ENCODE measurements around the gene TRUB2.
A peak's percentile ranks its signal among the peaks of the same experiment; 100 is the strongest.

The TRUB2 gene

GRCh38 chr9:128276008-128276573 lies 46.2 kb downstream of the TRUB2 start, which contains the start of gene SWI5:
Gene SWI5 (plus strand): TSS chr9:128276276.
- no peak for TF ChIP-seq CTCF (IDR thresholded peaks at IDR 0.05; ENCODE audit: insufficient read depth, low read length, missing control alignments)
- H3K4me3 ChIP-seq (ENCODE audit: low read depth, low read length) = peak within 1 kb of the TSS; percentile 92
- POLR2A ChIA-PET = interaction anchor here (0.5 to 0.9 kb wide), 12 partner anchors 13 to 95 kb away, joined by 3 to 5 read pairs (median 3); partner anchors contain the start of gene URM1
- CTCF ChIA-PET = interaction anchor here (0.6 to 1.1 kb wide), 4 partner anchors 17 to 163 kb away, joined by 3 read pairs; no protein-coding TSS in a partner anchor
- peak; percentile 88 for DNase-seq (ENCODE audit: low read depth, low spot score)

DNA sequence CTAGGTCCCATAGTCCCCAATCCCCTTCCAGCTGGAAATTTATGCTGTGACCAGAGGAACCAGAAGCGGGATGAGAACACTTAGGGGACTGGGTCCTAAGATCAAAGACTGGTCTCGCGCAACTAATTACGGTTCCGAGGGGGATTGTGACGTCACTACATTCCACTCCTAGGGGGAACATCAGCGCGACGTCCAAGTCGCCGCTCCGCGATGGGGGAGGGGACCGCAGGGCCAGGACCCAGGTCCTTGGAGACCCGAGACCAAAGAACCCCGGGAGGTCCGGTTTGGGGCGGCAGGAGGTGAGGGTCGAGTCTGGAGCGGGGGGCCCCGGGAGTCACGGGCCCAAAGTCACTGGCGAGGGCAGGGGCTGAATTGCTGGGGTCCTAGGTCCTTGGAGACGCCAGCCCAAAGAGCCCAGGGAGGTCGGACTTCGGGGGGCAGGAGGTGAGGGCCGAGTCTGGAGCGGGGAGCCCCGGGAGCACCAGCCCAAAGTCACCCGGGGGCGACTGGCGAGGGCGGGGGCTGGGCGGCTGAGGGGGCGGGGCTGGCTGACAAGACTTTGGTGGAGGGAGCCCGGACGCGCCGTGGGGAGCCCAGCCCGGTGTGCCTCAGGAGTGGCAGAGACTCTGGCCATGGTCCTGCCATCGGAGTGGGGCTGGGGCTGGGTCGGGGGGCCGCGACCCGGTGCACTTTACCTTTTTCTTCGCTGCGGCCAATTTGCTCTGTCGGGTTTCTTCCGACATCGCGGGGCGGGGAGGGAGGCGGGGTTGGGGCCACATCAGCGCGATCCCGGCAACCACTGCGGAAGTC lies 46.8 kb downstream of the TRUB2 start, which contains the start of gene GOLGA2:
Gene GOLGA2, minus strand, starts transcription at position 810 of the 810 bp plus-strand sequence. Its CDS starts 31 bp downstream, at position 779.
- TF ChIP-seq CTCF (IDR thresholded peaks at IDR 0.05; ENCODE audit: insufficient read depth, low read length, missing control alignments) = no peak
- POLR2A ChIA-PET = interaction anchor here (0.5 to 0.9 kb wide), 12 partner anchors 14 to 96 kb away, joined by 3 to 5 read pairs (median 3); partner anchors contain the start of gene URM1
- H3K4me3 ChIP-seq (ENCODE audit: low read depth, low read length) = peak within 1 kb of the TSS; percentile 92
- CTCF ChIA-PET = interaction anchor here (0.6 to 1.0 kb wide), 4 partner anchors 18 to 158 kb away, joined by 3 to 5 read pairs (median 3); no protein-coding TSS in a partner anchor
- DNase-seq (ENCODE audit: low read depth, low spot score) = no peak

GRCh38 chr9:128274245-128274644 lies 48.0 kb downstream of the TRUB2 start:
- H3K4me3 ChIP-seq (ENCODE audit: low read depth, low read length) = peak overlapping the region; percentile 92
- ChIA-PET CTCF (interaction anchor here (1.2 to 1.9 kb wide), 2 partner anchors 10 to 19 kb away, joined by 4 to 6 read pairs; no protein-coding TSS in a partner anchor), POLR2A (no interaction called here)
- TF ChIP-seq CTCF (IDR thresholded peaks at IDR 0.05; ENCODE audit: insufficient read depth, low read length, missing control alignments) = no peak
- no peak for DNase-seq (ENCODE audit: low read depth, low spot score)

DNA sequence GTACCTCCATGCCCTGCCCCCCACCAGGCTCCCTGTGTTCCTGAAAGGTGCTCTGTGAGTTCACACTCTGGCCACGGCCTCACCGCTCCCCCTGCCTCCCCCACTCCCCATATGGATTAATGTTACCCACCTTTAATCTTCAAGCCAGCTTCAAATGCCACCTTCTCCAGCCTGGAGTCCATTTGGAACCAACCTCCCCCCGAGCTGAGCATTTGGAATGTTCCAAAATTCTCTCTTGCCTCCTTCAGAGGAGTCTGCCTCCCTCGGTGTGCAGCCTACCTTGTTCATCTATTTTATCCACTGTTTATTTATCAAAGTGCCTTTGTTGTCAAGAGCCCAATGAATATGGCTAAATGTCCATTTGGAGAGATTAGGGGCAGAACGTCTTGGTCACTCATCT lies 50.7 kb downstream of the TRUB2 start:
- DNase-seq (ENCODE audit: low read depth, low spot score) = no peak
- POLR2A ChIA-PET = no interaction called here
- no peak overlapping the region for H3K4me3 ChIP-seq (ENCODE audit: low read depth, low read length)
- CTCF ChIA-PET = interaction anchor here (1.1 to 1.6 kb wide), 2 partner anchors 19 to 71 kb away, joined by 3 read pairs; no protein-coding TSS in a partner anchor
- no peak for TF ChIP-seq CTCF (IDR thresholded peaks at IDR 0.05; ENCODE audit: insufficient read depth, low read length, missing control alignments)

DNA sequence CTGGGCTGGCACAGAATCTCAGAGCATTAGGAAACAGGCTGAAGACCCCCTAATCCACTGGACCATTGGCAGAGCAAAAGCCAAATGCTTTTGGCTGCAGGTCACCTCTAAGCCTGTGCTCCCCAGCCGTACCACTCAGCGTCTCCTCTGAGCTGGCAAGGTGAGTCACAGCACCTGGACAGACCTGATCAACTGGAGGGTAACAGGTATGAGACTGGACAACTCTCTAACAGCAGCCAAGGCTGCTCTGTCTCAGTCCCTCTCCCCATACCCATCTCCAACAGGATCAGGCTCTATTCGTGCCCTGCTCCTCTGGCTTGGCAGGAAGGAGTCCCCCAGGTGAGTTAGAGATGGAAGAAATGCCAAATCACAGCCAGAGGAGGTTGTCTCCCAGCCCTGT lies 51.1 kb downstream of the TRUB2 start:
- ChIA-PET CTCF (interaction anchor here (1.1 to 1.6 kb wide), 2 partner anchors 19 to 72 kb away, joined by 3 read pairs; no protein-coding TSS in a partner anchor), POLR2A (no interaction called here)

More for the DNA sequence above, 51.1 kb downstream of the TRUB2 start:
- no peak for DNase-seq (ENCODE audit: low read depth, low spot score)
- no peak overlapping the region for H3K4me3 ChIP-seq (ENCODE audit: low read depth, low read length)
- no peak for TF ChIP-seq CTCF (IDR thresholded peaks at IDR 0.05; ENCODE audit: insufficient read depth, low read length, missing control alignments)
